Measurements from ENCODE around the gene FLRT3.

Gene FLRT3

GRCh38 chr20:14303651-14304050 lies 33.8 kb downstream of the FLRT3 start:
- no peak for TF ChIP-seq POLR2AphosphoS5 (IDR thresholded peaks at IDR 0.05; ENCODE audit: low read depth)
- TF ChIP-seq, protein P1, sequence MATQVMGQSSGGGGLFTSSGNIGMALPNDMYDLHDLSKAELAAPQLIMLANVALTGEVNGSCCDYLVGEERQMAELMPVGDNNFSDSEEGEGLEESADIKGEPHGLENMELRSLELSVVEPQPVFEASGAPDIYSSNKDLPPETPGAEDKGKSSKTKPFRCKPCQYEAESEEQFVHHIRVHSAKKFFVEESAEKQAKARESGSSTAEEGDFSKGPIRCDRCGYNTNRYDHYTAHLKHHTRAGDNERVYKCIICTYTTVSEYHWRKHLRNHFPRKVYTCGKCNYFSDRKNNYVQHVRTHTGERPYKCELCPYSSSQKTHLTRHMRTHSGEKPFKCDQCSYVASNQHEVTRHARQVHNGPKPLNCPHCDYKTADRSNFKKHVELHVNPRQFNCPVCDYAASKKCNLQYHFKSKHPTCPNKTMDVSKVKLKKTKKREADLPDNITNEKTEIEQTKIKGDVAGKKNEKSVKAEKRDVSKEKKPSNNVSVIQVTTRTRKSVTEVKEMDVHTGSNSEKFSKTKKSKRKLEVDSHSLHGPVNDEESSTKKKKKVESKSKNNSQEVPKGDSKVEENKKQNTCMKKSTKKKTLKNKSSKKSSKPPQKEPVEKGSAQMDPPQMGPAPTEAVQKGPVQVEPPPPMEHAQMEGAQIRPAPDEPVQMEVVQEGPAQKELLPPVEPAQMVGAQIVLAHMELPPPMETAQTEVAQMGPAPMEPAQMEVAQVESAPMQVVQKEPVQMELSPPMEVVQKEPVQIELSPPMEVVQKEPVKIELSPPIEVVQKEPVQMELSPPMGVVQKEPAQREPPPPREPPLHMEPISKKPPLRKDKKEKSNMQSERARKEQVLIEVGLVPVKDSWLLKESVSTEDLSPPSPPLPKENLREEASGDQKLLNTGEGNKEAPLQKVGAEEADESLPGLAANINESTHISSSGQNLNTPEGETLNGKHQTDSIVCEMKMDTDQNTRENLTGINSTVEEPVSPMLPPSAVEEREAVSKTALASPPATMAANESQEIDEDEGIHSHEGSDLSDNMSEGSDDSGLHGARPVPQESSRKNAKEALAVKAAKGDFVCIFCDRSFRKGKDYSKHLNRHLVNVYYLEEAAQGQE (IDR thresholded peaks at IDR 0.05; ENCODE audit: insufficient replicate concordance, low read depth): no peak

GRCh38 chr20:14303106-14303505 lies 34.3 kb downstream of the FLRT3 start:
- DNase-seq (ENCODE audit: low read depth in 1 of 2, low spot score in 1 of 2): no peak
- TF ChIP-seq SPI1 (IDR thresholded peaks at IDR 0.05; ENCODE audit: borderline replicate concordance, low read depth): no peak
- Histone ChIP-seq H3K27ac (replicated peaks) (no peak overlapping the region), H3K27me3 (ENCODE audit: insufficient read depth, poor library complexity, severe bottlenecking) (peaks cover 2% of the 10 kb centered on the region), H3K4me3 (replicated peaks; ENCODE audit: insufficient read depth, low read length) (no peak overlapping the region)

More at GRCh38 chr20:14303651-14304050, 33.8 kb downstream of the FLRT3 start:
- Histone ChIP-seq H3K27ac (replicated peaks) (no peak overlapping the region), H3K27me3 (ENCODE audit: insufficient read depth, poor library complexity, severe bottlenecking) (peaks cover 2% of the 10 kb centered on the region), H3K4me3 (replicated peaks; ENCODE audit: insufficient read depth, low read length) (no peak overlapping the region)
- DNase-seq (ENCODE audit: low read depth in 1 of 2, low spot score in 1 of 2): no peak

- no peak overlapping the region for H3K4me3 ChIP-seq (replicated peaks; ENCODE audit: insufficient read depth, low read length)
- no peak overlapping the region for H3K27ac ChIP-seq (replicated peaks)
- no peak for DNase-seq (ENCODE audit: low read depth in 1 of 2, low spot score in 1 of 2)
- TF ChIP-seq CTCF (IDR thresholded peaks at IDR 0.05; ENCODE audit: insufficient read depth, low read length) (no peak), GABPA (IDR thresholded peaks at IDR 0.05; ENCODE audit: low read depth) (no peak), POLR2AphosphoS5 (IDR thresholded peaks at IDR 0.05; ENCODE audit: low read depth) (no peak), SPI1 (IDR thresholded peaks at IDR 0.05; ENCODE audit: borderline replicate concordance, low read depth) (no peak)
- TF ChIP-seq, protein P1 (IDR thresholded peaks at IDR 0.05; ENCODE audit: insufficient replicate concordance, low read depth): no peak
- H3K27me3 ChIP-seq (ENCODE audit: insufficient read depth, poor library complexity, severe bottlenecking): no peaks in the 10 kb centered on the region
Measured at GRCh38 chr20:14299831-14300230, 37.6 kb downstream of the FLRT3 start.

- TF ChIP-seq CTCF (IDR thresholded peaks at IDR 0.05; ENCODE audit: insufficient read depth, low read length): no peak
- TF ChIP-seq, protein P1 (IDR thresholded peaks at IDR 0.05; ENCODE audit: insufficient replicate concordance, low read depth): no peak
- TF ChIP-seq POLR2AphosphoS5 (IDR thresholded peaks at IDR 0.05; ENCODE audit: low read depth): no peak
- TF ChIP-seq SPI1 (IDR thresholded peaks at IDR 0.05; ENCODE audit: borderline replicate concordance, low read depth): no peak
- no peak for TF ChIP-seq GABPA (IDR thresholded peaks at IDR 0.05; ENCODE audit: low read depth)
- no peak overlapping the region for H3K4me3 ChIP-seq (replicated peaks; ENCODE audit: insufficient read depth, low read length)
- H3K27ac ChIP-seq (replicated peaks): no peak overlapping the region
- DNase-seq (ENCODE audit: low read depth in 1 of 2, low spot score in 1 of 2): no peak
- no peaks in the 10 kb centered on the region for H3K27me3 ChIP-seq (ENCODE audit: insufficient read depth, poor library complexity, severe bottlenecking)
Measured at GRCh38 chr20:14295770-14296309, 41.6 kb downstream of the FLRT3 start.

All from HL-60 (cell line).